Karpas-422 (cell line): Measurements from ENCODE around the gene PORCN. TPM values are rescaled to one million over a fixed set of nuclear protein-coding genes. Genes with fewer than 3 reads are reported as not detected.

ENCODE experiments used
- DNase-seq: peaks from one replicate; pipeline ENCODE4 v3.0.0-alpha.2; 2015
- H2AFZ ChIP-seq: fragments of 200-600 bp; sonication (generic); 2 replicates; pipeline ENCODE4 v1.6.1; 2014; ENCODE audit warnings: antibody characterized with exemption, low read length, mixed read lengths
- H3K27ac ChIP-seq: fragments of 200-600 bp; sonication (generic); 2 replicates; pipeline ENCODE4 v1.5.1; 2014; ENCODE audit warnings: mild to moderate bottlenecking, low read length, moderate library complexity
- H3K27me3 ChIP-seq: fragments of 200-600 bp; sonication (generic); 2 replicates; pipeline ENCODE4 v1.6.1; 2014; ENCODE audit warnings: low read length, mixed read lengths
- H3K36me3 ChIP-seq: fragments of 200-600 bp; sonication (generic); 2 replicates; pipeline ENCODE4 v1.6.1; 2014; ENCODE audit warnings: low read length, mixed read lengths; ENCODE audit not compliant: insufficient read depth
- H3K4me1 ChIP-seq: fragments of 200-600 bp; sonication (generic); 2 replicates; pipeline ENCODE4 v1.6.1; 2014; ENCODE audit warnings: mild to moderate bottlenecking, low read length, mixed read lengths
- H3K4me2 ChIP-seq: fragments of 200-600 bp; sonication (generic); 2 replicates; pipeline ENCODE4 v1.6.1; 2014; ENCODE audit warnings: low read length, low read depth, mild to moderate bottlenecking; ENCODE audit not compliant: poor library complexity, severe bottlenecking
- H3K4me3 ChIP-seq: fragments of 200-600 bp; sonication (generic); 2 replicates; pipeline ENCODE4 v1.5.1; 2014; ENCODE audit warnings: mild to moderate bottlenecking, antibody characterized with exemption, low read length, mixed read lengths
- H3K79me2 ChIP-seq: fragments of 200-600 bp; sonication (generic); 2 replicates; pipeline ENCODE4 v1.6.1; 2014; ENCODE audit warnings: mild to moderate bottlenecking, low read length, mixed read lengths
- H3K9ac ChIP-seq: fragments of 200-600 bp; sonication (generic); 2 replicates; pipeline ENCODE4 v1.6.0; 2014; ENCODE audit warnings: low read length
- H3K9me2 ChIP-seq: fragments of 200-600 bp; sonication (generic), shearing (Covaris generic); replicated peaks from 2 replicates; pipeline ENCODE4 v1.6.0; 2014; ENCODE audit warnings: mild to moderate bottlenecking, low read length, moderate library complexity; ENCODE audit not compliant: insufficient read depth
- H3K9me3 ChIP-seq: fragments of 300-700, 200-600 bp; sonication (generic); 2 replicates; pipeline ENCODE4 v1.6.1; 2014; ENCODE audit warnings: low read length, mixed read lengths
- H4K20me1 ChIP-seq: fragments of 200-600 bp; sonication (generic); 2 replicates; pipeline ENCODE4 v1.6.1; 2014; ENCODE audit warnings: mild to moderate bottlenecking, antibody characterized with exemption, low read length, low read depth; ENCODE audit not compliant: insufficient read depth
- total RNA-seq: library from RNA; depleted of rRNA; stranded (reverse); fragments of >200 nt; shearing (Covaris generic); gene quantifications from 2 replicates; pipeline ENCODE4 v1.2.3, GENCODE V29; 2014; ENCODE audit warnings: low replicate concordance; rRNA removed

The PORCN gene
- total RNA-seq, 1 experiment from 2014 or later = not detected

DNA sequence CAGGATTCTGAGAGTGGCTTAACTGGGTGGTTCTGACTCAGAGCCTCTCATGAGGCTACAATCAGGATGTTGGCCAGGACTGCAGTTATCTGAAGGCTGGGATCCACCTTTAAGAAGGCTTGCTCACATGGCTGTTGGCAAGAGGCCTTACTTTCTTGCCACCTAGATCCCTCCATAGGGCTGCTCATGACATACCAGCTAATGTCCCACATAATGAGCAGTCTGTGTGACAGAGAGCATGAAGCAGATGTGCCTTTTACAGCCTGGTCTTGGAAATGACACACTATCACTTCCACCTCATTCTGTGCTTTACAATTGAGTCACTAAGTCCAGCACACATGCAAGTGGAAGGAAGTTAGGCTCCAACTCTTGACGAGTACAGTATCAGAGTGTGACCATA is 61.2 kb downstream of the PORCN start:
- H3K4me1 ChIP-seq = peaks cover 13% of the 10 kb centered on the region
- H2AFZ ChIP-seq = no peak overlapping the region; the same call in 1 of the 2 replicates
- H3K36me3 ChIP-seq = peaks cover 1% of the 10 kb centered on the region
- H3K9me2 ChIP-seq = no peaks in the 10 kb centered on the region
- no peaks in the 10 kb centered on the region for H4K20me1 ChIP-seq
- H3K4me3 ChIP-seq = no peak overlapping the region
- peaks cover 1% of the 10 kb centered on the region for H3K79me2 ChIP-seq
- no peaks in the 10 kb centered on the region for H3K27me3 ChIP-seq
- no peak overlapping the region for H3K4me2 ChIP-seq
- H3K9ac ChIP-seq = no peak overlapping the region
- DNase-seq = no peak
- no peaks in the 10 kb centered on the region for H3K9me3 ChIP-seq
- H3K27ac ChIP-seq = no peak overlapping the region

Other genes with a start within 250 kb of the PORCN start
- not detected in 2 replicates for gene SSX3, start 152.3 kb upstream of the PORCN start, total RNA-seq
- gene SSX4, start 125.5 kb upstream of the PORCN start, total RNA-seq = not detected in 2 replicates
- gene SSX4B, start 97.0 kb upstream of the PORCN start, total RNA-seq = not detected in 2 replicates
- not detected in 2 replicates for gene SLC38A5, start 38.7 kb upstream of the PORCN start, total RNA-seq
- 22.9 and 36.3 TPM in 2 replicates for gene FTSJ1, start 32.8 kb upstream of the PORCN start, total RNA-seq
- gene EBP, start 12.8 kb downstream of the PORCN start, total RNA-seq = 50.2 and 90.6 TPM in 2 replicates
- gene TBC1D25, start 30.7 kb downstream of the PORCN start, total RNA-seq = 3.1 and 14.4 TPM in 2 replicates
- 176 and 183 TPM in 2 replicates for gene RBM3, start 65.5 kb downstream of the PORCN start, total RNA-seq
- 35.5 and 53.4 TPM in 2 replicates for gene WDR13, start 88.5 kb downstream of the PORCN start, total RNA-seq
- 63.4 and 83.6 TPM in 2 replicates for gene WAS, start 174.8 kb downstream of the PORCN start, total RNA-seq
- 9.5 and 12.2 TPM in 2 replicates for gene SUV39H1, start 187.7 kb downstream of the PORCN start, total RNA-seq